HepG2 (cell line): Measurements from ENCODE around the gene C5. TPM values are rescaled to one million over a fixed set of nuclear protein-coding genes. Genes with fewer than 3 reads are reported as not detected.

ENCODE experiments used
- AGO1 ChIP-seq: fragments of 200-400 bp; formaldehyde crosslinking; IDR thresholded peaks from 2 replicates; pipeline ENCODE4 v1.6.1; 2017; ENCODE audit warnings: mild to moderate bottlenecking, low read depth, low read length, moderate library complexity; ENCODE audit not compliant: poor library complexity, severe bottlenecking
- ATAD3A ChIP-seq: sonication (generic); formaldehyde crosslinking; IDR thresholded peaks from 2 replicates; pipeline ENCODE4 v1.4.0; 2020; ENCODE audit warnings: missing genetic modification reagents
- ATF5 ChIP-seq: sonication (generic); formaldehyde crosslinking; IDR thresholded peaks from 2 replicates; pipeline ENCODE4 v1.4.0; 2020; ENCODE audit warnings: mild to moderate bottlenecking, low read depth, missing genetic modification reagents
- ATF7 ChIP-seq, 2 experiments: fragments of 450-650 bp in 1 of 2; sonication (generic) in 1 of 2; formaldehyde crosslinking in 1 of 2; IDR thresholded peaks; 2 replicates each; pipeline versions ENCODE4 v1.4.0 to v1.6.1; 2016 to 2020; ENCODE audit warnings: antibody characterized with exemption in 1 of 2, mild to moderate bottlenecking in 1 of 2, missing genetic modification reagents in 1 of 2
- CERS6 ChIP-seq: sonication (generic); formaldehyde crosslinking; IDR thresholded peaks from 2 replicates; pipeline ENCODE4 v1.5.0; 2020; ENCODE audit warnings: missing genetic modification reagents
- FOXC1 ChIP-seq: sonication (generic); formaldehyde crosslinking; IDR thresholded peaks from 2 replicates; pipeline ENCODE4 v1.8.0; 2022; ENCODE audit warnings: mild to moderate bottlenecking, missing genetic modification reagents, borderline replicate concordance
- GATAD1 ChIP-seq: IDR thresholded peaks from 2 replicates; pipeline ENCODE4 v1.6.1; 2016; ENCODE audit warnings: missing genetic modification reagents, missing compliant biosample characterization
- MXD3 ChIP-seq: IDR thresholded peaks from 2 replicates; pipeline ENCODE4 v1.6.1; 2016; ENCODE audit warnings: mild to moderate bottlenecking, missing biosample characterization, missing genetic modification reagents
- SMYD3 ChIP-seq: sonication (generic); formaldehyde crosslinking; IDR thresholded peaks from 2 replicates; pipeline ENCODE4 v1.8.1; 2023; ENCODE audit warnings: mild to moderate bottlenecking, missing genetic modification reagents
- SPEN ChIP-seq: sonication (generic); formaldehyde crosslinking; IDR thresholded peaks from 2 replicates; pipeline ENCODE4 v1.5.1; 2020; ENCODE audit warnings: low read depth, mild to moderate bottlenecking, missing genetic modification reagents
- ZFP90 ChIP-seq: sonication (generic); formaldehyde crosslinking; IDR thresholded peaks from 2 replicates; pipeline ENCODE4 v1.8.0; 2022; ENCODE audit warnings: missing genetic modification reagents, mild to moderate bottlenecking, inconsistent platforms, borderline replicate concordance
- ZNF160 ChIP-seq: sonication (generic); formaldehyde crosslinking; IDR thresholded peaks from 2 replicates; pipeline ENCODE4 v1.8.0; 2022; ENCODE audit warnings: mild to moderate bottlenecking, inconsistent platforms, missing genetic modification reagents
- ZNF282 ChIP-seq: fragments of 450-650 bp; IDR thresholded peaks from 2 replicates; pipeline ENCODE4 v1.6.1; 2018; ENCODE audit not compliant: partially characterized antibody
- ZNF383 ChIP-seq: sonication (generic); formaldehyde crosslinking; IDR thresholded peaks from 2 replicates; pipeline ENCODE4 v1.4.0; 2020; ENCODE audit warnings: missing genetic modification reagents, mild to moderate bottlenecking, borderline replicate concordance
- ZNF546 ChIP-seq: sonication (generic); formaldehyde crosslinking; conservative IDR thresholded peaks from 2 replicates; pipeline ENCODE4 v1.8.1; 2023; ENCODE audit warnings: mild to moderate bottlenecking, missing genetic modification reagents
- ZNF646 ChIP-seq: sonication (generic); formaldehyde crosslinking; IDR thresholded peaks from 2 replicates; pipeline ENCODE4 v1.9.0; 2021; ENCODE audit warnings: mild to moderate bottlenecking, missing genetic modification reagents
- ZNF672 ChIP-seq: sonication (generic); formaldehyde crosslinking; IDR thresholded peaks from 2 replicates; pipeline ENCODE4 v1.8.1; 2022; ENCODE audit warnings: missing genetic modification reagents
- ZNF710 ChIP-seq: sonication (generic); formaldehyde crosslinking; IDR thresholded peaks from 2 replicates; pipeline ENCODE4 v1.5.0; 2020; ENCODE audit warnings: mild to moderate bottlenecking, missing genetic modification reagents, borderline replicate concordance
- polyA plus RNA-seq, 8 experiments: library from polyadenylated mRNA; depleted of rRNA in 3 of 8; stranded (reverse) in 7 of 8; unstranded in 1 of 8; fragments of >200 nt; fragmentation: Illumina TruSeq in 4 of 8; extraction: Trizol in 4 of 8; gene quantifications; 2 replicates each; pipeline versions ENCODE4 v1.2.1 to v1.2.3, GENCODE V29; 2011 to 2016; ENCODE audit warnings: low read depth in 4 of 8, missing spikeins in 1 of 8, mixed read lengths in 1 of 8; ENCODE audit not compliant: insufficient read depth in 1 of 8
- total RNA-seq, 5 experiments: library from RNA; depleted of rRNA; stranded (reverse); fragments of >200 nt; fragmentation: Illumina TruSeq; extraction: Trizol; gene quantifications; 2 replicates each; pipeline ENCODE4 v1.2.3, GENCODE V29; 2016; ENCODE audit warnings: low read depth in 1 of 5

Gene C5
- total and polyA plus RNA-seq, 2 of the 13 experiments (the other 11 are each of a cell fraction or from before 2014, with no cell fraction given): 57.6 to 192 TPM

GRCh38 chr9:120928483-120929228, 121.4 kb downstream of the C5 start (continued):
- TF ChIP-seq ZNF710 (no peak), ZNF383 (CRISPR knock-in tag) (0 out of 2 replicates have a peak, but pooled peaks have one; percentile 21), ZNF160 (0 out of 2 replicates have a peak, but pooled peaks have one; percentile 20), AGO1 (peak; percentile 35), ATF7 (IDR thresholded peaks at IDR 0.05) (no peak), ATF7 (CRISPR knock-in tag; IDR thresholded peaks at IDR 0.05) (no peak; the same call in 1 of the 2 replicates), SMYD3 (CRISPR knock-in tag) (no peak), FOXC1 (CRISPR knock-in tag) (no peak), ATAD3A (CRISPR knock-in tag) (no peak), CERS6 (no peak), MXD3 (peak; percentile 38; the same call in 1 of the 2 replicates), ZNF282 (no peak), ZNF646 (no peak), ZNF672 (CRISPR knock-in tag) (no peak), SPEN (CRISPR knock-in tag) (peak; percentile 71), ZFP90 (CRISPR knock-in tag) (no peak), ATF5 (CRISPR knock-in tag) (peak; percentile 38; the same call in 1 of the 2 replicates), ZNF546 (peak; percentile 84), GATAD1 (CRISPR knock-in tag) (0 out of 2 replicates have a peak, but pooled peaks have one; percentile 30)
